ENCODE measurements around the gene GBF1. TPM values are rescaled to one million over a fixed set of nuclear protein-coding genes. Genes with fewer than 3 reads are reported as not detected.

Gene GBF1
- polyA plus RNA-seq, 1 donor (not counting 4 experiments of a cell fraction or from before 2014, with no cell fraction given) = 17.4 TPM

DNA sequence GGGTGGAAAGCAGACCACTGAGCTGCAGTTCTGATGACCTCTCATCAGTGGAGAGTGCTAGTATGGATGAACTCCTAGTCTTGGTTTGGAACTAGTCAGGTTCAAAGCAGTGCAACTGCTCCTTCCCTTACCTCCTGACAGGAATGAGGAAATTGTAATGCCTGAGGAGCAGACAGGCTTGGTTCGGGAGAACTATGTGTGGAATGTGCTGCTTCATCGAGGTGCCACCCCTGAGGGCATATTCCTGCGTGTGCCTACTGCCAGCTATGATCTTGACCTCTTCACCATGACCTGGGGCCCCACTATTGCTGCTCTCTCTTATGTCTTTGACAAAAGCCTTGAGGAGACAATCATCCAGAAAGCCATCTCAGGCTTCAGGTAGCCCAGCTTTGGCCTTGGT is 122.7 kb downstream of the GBF1 start:
- Histone ChIP-seq H3K4me1 (ENCODE audit: control insufficient read depth, extremely low read depth, insufficient read depth, low read length) (peaks cover 18% of the 10 kb centered on the region), H3K4me3 (ENCODE audit: control insufficient read depth in 2 of 3, extremely low read depth in 1 of 3, insufficient read depth in 2 of 3, low read depth in 1 of 3, low read length in 3 of 3) (no peak overlapping the region), H4K20me1 (ENCODE audit: control insufficient read depth, extremely low read depth, insufficient read depth, low read length) (peaks cover 2% of the 10 kb centered on the region), H3K27ac (ENCODE audit: control insufficient read depth, insufficient read depth, low read length) (peak overlapping the region; percentile 29), H3K9me1 (ENCODE audit: control insufficient read depth, extremely low read depth, insufficient read depth, low read length) (peaks cover 2% of the 10 kb centered on the region), H3K9ac (ENCODE audit: control insufficient read depth, extremely low read depth, insufficient read depth, low read length) (no peak overlapping the region), H3K4me2 (ENCODE audit: control insufficient read depth, extremely low read depth, insufficient read depth, low read depth, low read length) (peak overlapping the region; percentile 36), H3K79me2 (ENCODE audit: control insufficient read depth, insufficient read depth, low read length) (no peaks in the 10 kb centered on the region), H3K9me3 (ENCODE audit: control insufficient read depth, low read depth, low read length) (no peaks in the 10 kb centered on the region), H2AFZ (ENCODE audit: control insufficient read depth, low read length) (no peak overlapping the region), H3K36me3 (ENCODE audit: control insufficient read depth in 2 of 2, extremely low read depth in 1 of 2, insufficient read depth in 2 of 2, low read length in 2 of 2) (peaks cover 40 to 53% of the 10 kb centered on the region in 2 experiments), H3K27me3 (ENCODE audit: control insufficient read depth, extremely low read depth, insufficient read depth, low read length) (no peaks in the 10 kb centered on the region)
- FAIRE-seq = peak; percentile 92
- dilution Hi-C loops (cut with MboI; ENCODE audit: extremely low pct_ligation_motif_present, low sequenced_read_pairs) = no loop called here
- peak; percentile 13 for DNase-seq (ENCODE audit: low read depth, low spot score)
- TF ChIP-seq CTCF (optimal IDR thresholded peaks at IDR 0.05 in 1 of 3, IDR thresholded peaks at IDR 0.05 in 1 of 3, conservative IDR thresholded peaks at IDR 0.05 in 1 of 3; ENCODE audit: extremely low read depth in 1 of 3, insufficient read depth in 2 of 3, low read length in 3 of 3) (no peak), EZH2 (IDR thresholded peaks at IDR 0.05; ENCODE audit: low read length) (no peak)

GRCh38 chr10:102371295-102371694 is 126.0 kb downstream of the GBF1 start:
- Histone ChIP-seq H3K27ac (ENCODE audit: control insufficient read depth, insufficient read depth, low read length) (no peak overlapping the region), H3K9ac (ENCODE audit: control insufficient read depth, extremely low read depth, insufficient read depth, low read length) (no peak overlapping the region), H3K36me3 (ENCODE audit: control insufficient read depth in 2 of 2, extremely low read depth in 1 of 2, insufficient read depth in 2 of 2, low read length in 2 of 2) (peaks cover 40 to 52% of the 10 kb centered on the region in 2 experiments), H4K20me1 (ENCODE audit: control insufficient read depth, extremely low read depth, insufficient read depth, low read length) (peaks cover 2% of the 10 kb centered on the region), H2AFZ (ENCODE audit: control insufficient read depth, low read length) (no peak overlapping the region), H3K27me3 (ENCODE audit: control insufficient read depth, extremely low read depth, insufficient read depth, low read length) (no peaks in the 10 kb centered on the region), H3K79me2 (ENCODE audit: control insufficient read depth, insufficient read depth, low read length) (no peaks in the 10 kb centered on the region), H3K4me3 (ENCODE audit: control insufficient read depth in 2 of 3, extremely low read depth in 1 of 3, insufficient read depth in 2 of 3, low read depth in 1 of 3, low read length in 3 of 3) (no peak overlapping the region), H3K9me3 (ENCODE audit: control insufficient read depth, low read depth, low read length) (no peaks in the 10 kb centered on the region), H3K4me1 (ENCODE audit: control insufficient read depth, extremely low read depth, insufficient read depth, low read length) (peaks cover 18% of the 10 kb centered on the region), H3K4me2 (ENCODE audit: control insufficient read depth, extremely low read depth, insufficient read depth, low read depth, low read length) (no peak overlapping the region), H3K9me1 (ENCODE audit: control insufficient read depth, extremely low read depth, insufficient read depth, low read length) (no peaks in the 10 kb centered on the region)
- FAIRE-seq (no peak), DNase-seq (ENCODE audit: low read depth, low spot score) (no peak)
- dilution Hi-C loops (cut with MboI; ENCODE audit: extremely low pct_ligation_motif_present, low sequenced_read_pairs) = no loop called here
- TF ChIP-seq CTCF (optimal IDR thresholded peaks at IDR 0.05 in 1 of 3, IDR thresholded peaks at IDR 0.05 in 1 of 3, conservative IDR thresholded peaks at IDR 0.05 in 1 of 3; ENCODE audit: extremely low read depth in 1 of 3, insufficient read depth in 2 of 3, low read length in 3 of 3) (no peak), EZH2 (IDR thresholded peaks at IDR 0.05; ENCODE audit: low read length) (no peak)
